CD4-positive, CD25-positive, alpha-beta regulatory T cell (primary cell): ENCODE data around the gene TNFRSF14. TPM values are rescaled to one million over a fixed set of nuclear protein-coding genes. Genes with fewer than 3 reads are reported as not detected.
A peak's percentile ranks its signal among the peaks of the same experiment; 100 is the strongest.
"Not testable (repeated sequence)": the region's sequence is repeated elsewhere in the genome, so short reads cannot be mapped to it uniquely, and the experiment has no call there.

Experiments used
- ATAC-seq, 2 donors: fragments of 150-1000 bp; cut with Tn5 transposase; one replicate each; pipeline ENCODE4 v1.10.0; 2021; ENCODE audit warnings: low read depth in 2 of 2, moderate number of reproducible peaks in 2 of 2, moderate library complexity in 1 of 2
- DNase-seq, 3 donors: peaks; one replicate each; pipeline versions ENCODE4 v3.0.0 to v3.0.0-alpha.2; 2012 to 2022; ENCODE audit warnings: mixed read lengths in 1 of 3
- H3K27ac ChIP-seq: one replicate; pipeline ENCODE4 v1.7.0; 2013; ENCODE audit warnings: mild to moderate bottlenecking, low read length; ENCODE audit not compliant: insufficient read depth, poor library complexity, severe bottlenecking
- H3K27me3 ChIP-seq: one replicate; pipeline ENCODE4 v1.7.0; 2013; ENCODE audit warnings: low read length; ENCODE audit not compliant: control insufficient read depth, insufficient read depth
- H3K36me3 ChIP-seq: one replicate; pipeline ENCODE4 v1.7.0; 2013; ENCODE audit warnings: mild to moderate bottlenecking, low read length, moderate library complexity; ENCODE audit not compliant: control insufficient read depth, insufficient read depth
- H3K4me1 ChIP-seq: 2 replicates; pipeline ENCODE4 v1.7.0; 2013; ENCODE audit warnings: mild to moderate bottlenecking, low read length; ENCODE audit not compliant: insufficient read depth, control insufficient read depth, poor library complexity, severe bottlenecking
- H3K4me3 ChIP-seq: one replicate; pipeline ENCODE4 v1.7.0; 2013; ENCODE audit warnings: low read depth, mild to moderate bottlenecking, low read length, moderate library complexity
- H3K9me3 ChIP-seq, 2 experiments: 1 replicate in 1 of 2; 2 replicates in 1 of 2; pipeline ENCODE4 v1.7.0; 2013; ENCODE audit warnings: low read length in 2 of 2, mild to moderate bottlenecking in 1 of 2, moderate library complexity in 1 of 2; ENCODE audit not compliant: control insufficient read depth in 2 of 2
- H3K27ac Mint-ChIP-seq, 3 donors: one replicate each; pipeline ENCODE4 v1.8.0; 2020 to 2022; ENCODE audit warnings: mild to moderate bottlenecking in 3 of 3, mixed read lengths in 3 of 3, moderate library complexity in 2 of 3
- H3K27me3 Mint-ChIP-seq: one replicate; pipeline ENCODE4 v1.8.0; 2022; ENCODE audit warnings: mild to moderate bottlenecking, mixed read lengths
- H3K36me3 Mint-ChIP-seq: one replicate; pipeline ENCODE4 v1.8.0; 2020; ENCODE audit warnings: mixed read lengths
- H3K4me1 Mint-ChIP-seq, 4 donors: one replicate each; pipeline ENCODE4 v1.8.0; 2020 to 2022; ENCODE audit warnings: mixed read lengths in 4 of 4, mild to moderate bottlenecking in 1 of 4
- H3K4me3 Mint-ChIP-seq, 4 donors: one replicate each; pipeline ENCODE4 v1.8.0; 2020 to 2022; ENCODE audit warnings: mild to moderate bottlenecking in 4 of 4, mixed read lengths in 4 of 4, moderate library complexity in 3 of 4
- H3K9me3 Mint-ChIP-seq, 7 donors: one replicate each; pipeline ENCODE4 v1.8.0; 2020 to 2022; ENCODE audit warnings: mixed read lengths in 7 of 7, mild to moderate bottlenecking in 3 of 7, moderate library complexity in 2 of 7
- polyA plus RNA-seq, 4 donors: library from polyadenylated mRNA; unstranded; fragments of 300-500 nt; fragmentation: Illumina TruSeq; gene quantifications; one replicate each; pipeline ENCODE4 v1.2.3, GENCODE V29; 2021
- total RNA-seq: library from RNA; stranded (reverse); gene quantifications from one replicate; pipeline ENCODE4 v1.2.3, GENCODE V29; 2022

The TNFRSF14 gene
- total and polyA plus RNA-seq, 5 donors from 2014 or later, result 57.3 to 235 (median 74.2) TPM

DNA sequence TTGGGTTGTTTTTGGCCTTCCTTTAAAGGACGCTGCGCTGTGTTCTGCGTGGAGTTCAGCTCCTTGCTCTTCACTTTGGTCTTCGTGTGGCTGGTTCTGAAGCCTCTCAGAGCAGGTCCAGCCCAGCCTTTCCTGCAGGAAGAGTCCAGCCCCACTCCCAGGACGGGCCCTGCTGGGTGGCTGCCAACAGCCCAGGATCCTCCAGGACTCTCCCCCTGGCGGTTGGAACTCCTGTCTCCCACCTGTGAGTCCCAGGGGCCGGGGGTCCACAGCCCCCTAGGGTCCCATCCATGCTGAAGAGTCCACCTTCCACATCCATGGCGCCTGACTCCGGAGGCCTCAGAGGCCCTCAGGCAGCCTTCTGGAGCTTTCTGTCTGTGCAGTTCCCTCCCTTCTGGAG lies 4.6 kb upstream of the TNFRSF14 start:
- not testable (repeated sequence) for H3K27ac ChIP-seq, H3K27me3 ChIP-seq, DNase-seq, H3K4me3 ChIP-seq, H3K36me3 ChIP-seq, ATAC-seq, H3K4me3 Mint-ChIP-seq, H3K9me3 ChIP-seq, H3K9me3 Mint-ChIP-seq, H3K27me3 Mint-ChIP-seq, H3K36me3 Mint-ChIP-seq
- peak overlapping the region in 2 of 3 donors; percentile 38 to 76 for H3K27ac Mint-ChIP-seq
- H3K4me1 Mint-ChIP-seq, result peaks cover 0 to 46% (median 15%) of the 10 kb centered on the region in 4 donors
- peaks cover 50% of the 10 kb centered on the region for H3K4me1 ChIP-seq

GRCh38 chr1:2552189-2552588 lies 4.0 kb upstream of the TNFRSF14 start:
- Histone ChIP-seq H3K27ac (no peak overlapping the region), H3K4me3 (no peak overlapping the region), H3K36me3 (no peaks in the 10 kb centered on the region), H3K4me1 (peaks cover 51% of the 10 kb centered on the region), H3K27me3 (no peaks in the 10 kb centered on the region), H3K9me3 (no peaks in the 10 kb centered on the region)
- peaks cover 0 to 48% (median 14%) of the 10 kb centered on the region in 4 donors for H3K4me1 Mint-ChIP-seq
- no peak for ATAC-seq
- H3K4me3 Mint-ChIP-seq, result peak overlapping the region in 1 of 4 donors; percentile 22
- H3K9me3 Mint-ChIP-seq, result peaks cover 0 to 2% (median 0%) of the 10 kb centered on the region in 7 donors
- H3K27me3 Mint-ChIP-seq, result peaks cover 9% of the 10 kb centered on the region
- no peak overlapping the region for H3K27ac Mint-ChIP-seq
- DNase-seq, result no peak
- no peaks in the 10 kb centered on the region for H3K36me3 Mint-ChIP-seq

DNA sequence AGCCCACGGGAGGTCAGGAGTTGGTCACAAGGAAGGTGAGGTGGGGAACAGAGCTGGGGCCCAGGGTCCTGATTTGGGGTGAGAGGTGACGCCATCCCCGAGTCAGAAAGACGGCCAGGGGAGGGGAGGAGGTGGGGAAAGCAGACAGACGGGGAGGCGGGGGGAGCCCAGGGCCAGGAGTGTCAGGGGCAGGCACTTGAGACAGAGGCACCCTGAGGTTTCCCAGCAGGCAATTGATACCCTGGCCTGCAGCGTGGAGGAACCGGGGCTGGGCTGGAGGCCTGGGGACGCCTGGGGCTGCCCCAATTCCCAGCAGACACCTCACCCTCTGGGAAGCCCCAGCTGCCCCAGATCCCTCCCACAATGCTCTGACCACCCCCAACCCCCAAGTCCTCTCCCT lies 3.1 kb upstream of the TNFRSF14 start:
- not testable (repeated sequence) for H3K27ac Mint-ChIP-seq, H3K4me3 Mint-ChIP-seq, H3K36me3 ChIP-seq, ATAC-seq, H3K27me3 ChIP-seq, H3K27ac ChIP-seq, H3K36me3 Mint-ChIP-seq, DNase-seq, H3K27me3 Mint-ChIP-seq, H3K9me3 Mint-ChIP-seq, H3K9me3 ChIP-seq, H3K4me3 ChIP-seq
- peaks cover 51% of the 10 kb centered on the region for H3K4me1 ChIP-seq
- peaks cover 0 to 51% (median 14%) of the 10 kb centered on the region in 4 donors for H3K4me1 Mint-ChIP-seq

GRCh38 chr1:2553871-2554620 lies 2.1 kb upstream of the TNFRSF14 start:
- Histone ChIP-seq H3K9me3 (no peaks in the 10 kb centered on the region), H3K4me3 (no peak overlapping the region), H3K4me1 (peaks cover 54% of the 10 kb centered on the region), H3K27me3 (no peaks in the 10 kb centered on the region), H3K36me3 (peaks cover 6% of the 10 kb centered on the region), H3K27ac (no peak overlapping the region)
- Mint-ChIP-seq H3K4me1 (peaks cover 0 to 54% (median 10%) of the 10 kb centered on the region in 4 donors), H3K4me3 (peak overlapping the region; percentile 84 to 100 (median 98)), H3K27me3 (peaks cover 4% of the 10 kb centered on the region), H3K27ac (peak overlapping the region; percentile 57 to 99 (median 92)), H3K9me3 (peaks cover 0 to 2% (median 0%) of the 10 kb centered on the region in 7 donors), H3K36me3 (no peaks in the 10 kb centered on the region)
- no peak for DNase-seq
- ATAC-seq, result no peak

DNA sequence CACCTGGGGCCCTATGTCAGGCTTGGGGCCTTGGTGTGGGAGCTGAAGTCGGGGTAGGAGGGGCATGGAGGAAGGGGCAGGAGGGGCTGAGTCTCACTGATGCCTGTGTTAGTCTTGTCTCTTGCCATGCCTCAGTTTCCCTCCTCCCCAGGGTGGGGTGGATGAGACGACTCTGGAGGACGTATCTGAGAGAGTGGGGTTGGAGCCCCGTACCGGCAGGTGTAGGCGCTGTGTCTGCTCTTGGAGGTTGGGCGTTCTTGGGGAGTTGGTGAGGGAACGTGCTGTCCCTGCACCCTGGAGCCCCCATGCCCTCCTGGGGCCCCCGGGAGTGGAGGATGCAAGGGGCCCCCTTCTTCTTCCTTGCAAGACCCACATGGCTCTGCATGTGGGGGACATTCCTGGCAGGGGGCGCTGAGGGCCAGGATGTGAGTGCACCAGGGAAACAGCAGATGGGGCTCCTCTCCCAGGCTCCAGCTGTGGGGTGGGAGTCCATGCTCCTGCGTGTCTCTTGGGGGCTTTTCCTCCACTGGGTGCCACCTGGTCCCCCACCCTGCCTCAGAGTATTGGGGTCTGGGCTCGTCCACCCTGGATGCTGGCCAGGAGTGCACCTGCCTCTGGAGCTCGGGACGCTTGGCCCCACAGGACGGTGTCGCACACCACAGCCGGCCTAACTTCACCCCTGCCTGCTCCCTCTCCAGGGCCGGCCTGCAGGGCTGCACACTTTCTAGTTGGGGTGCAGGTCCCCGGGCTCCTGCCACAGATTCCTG lies 1.4 kb upstream of the TNFRSF14 start:
- peak; percentile 38 to 70 (median 63) for DNase-seq
- no peaks in the 10 kb centered on the region for H3K27me3 ChIP-seq
- Mint-ChIP-seq H3K36me3 (no peaks in the 10 kb centered on the region), H3K27me3 (no peaks in the 10 kb centered on the region), H3K27ac (peak overlapping the region; percentile 57 to 99 (median 95)), H3K4me1 (peaks cover 0 to 51% (median 9%) of the 10 kb centered on the region in 4 donors), H3K4me3 (peak overlapping the region; percentile 84 to 100 (median 98)), H3K9me3 (peaks cover 0 to 2% (median 0%) of the 10 kb centered on the region in 7 donors)
- no peaks in the 10 kb centered on the region for H3K9me3 ChIP-seq
- H3K27ac ChIP-seq, result peak overlapping the region; percentile 97
- peaks cover 7% of the 10 kb centered on the region for H3K36me3 ChIP-seq
- peaks cover 54% of the 10 kb centered on the region for H3K4me1 ChIP-seq
- peak in 1 of 2 donors; percentile 29 for ATAC-seq
- H3K4me3 ChIP-seq, result no peak overlapping the region

- H3K4me3 ChIP-seq, result peak overlapping the region; percentile 77
- Mint-ChIP-seq H3K9me3 (peaks cover 0 to 2% (median 0%) of the 10 kb centered on the region in 7 donors), H3K4me3 (peak overlapping the region; percentile 98 to 100 (median 99)), H3K27me3 (no peaks in the 10 kb centered on the region), H3K4me1 (peaks cover 0 to 53% (median 9%) of the 10 kb centered on the region in 4 donors), H3K36me3 (no peaks in the 10 kb centered on the region), H3K27ac (peak overlapping the region; percentile 95 to 99 (median 98))
- no peaks in the 10 kb centered on the region for H3K9me3 ChIP-seq
- peak; percentile 49 to 58 for ATAC-seq
- H3K4me1 ChIP-seq, result peaks cover 59% of the 10 kb centered on the region
- peaks cover 13% of the 10 kb centered on the region for H3K36me3 ChIP-seq
- peak; percentile 58 to 88 (median 70) for DNase-seq
- H3K27ac ChIP-seq, result peak overlapping the region; percentile 97
- H3K27me3 ChIP-seq, result no peaks in the 10 kb centered on the region
Observed at GRCh38 chr1:2555634-2556276, 416 bp upstream of the TNFRSF14 start.

DNA sequence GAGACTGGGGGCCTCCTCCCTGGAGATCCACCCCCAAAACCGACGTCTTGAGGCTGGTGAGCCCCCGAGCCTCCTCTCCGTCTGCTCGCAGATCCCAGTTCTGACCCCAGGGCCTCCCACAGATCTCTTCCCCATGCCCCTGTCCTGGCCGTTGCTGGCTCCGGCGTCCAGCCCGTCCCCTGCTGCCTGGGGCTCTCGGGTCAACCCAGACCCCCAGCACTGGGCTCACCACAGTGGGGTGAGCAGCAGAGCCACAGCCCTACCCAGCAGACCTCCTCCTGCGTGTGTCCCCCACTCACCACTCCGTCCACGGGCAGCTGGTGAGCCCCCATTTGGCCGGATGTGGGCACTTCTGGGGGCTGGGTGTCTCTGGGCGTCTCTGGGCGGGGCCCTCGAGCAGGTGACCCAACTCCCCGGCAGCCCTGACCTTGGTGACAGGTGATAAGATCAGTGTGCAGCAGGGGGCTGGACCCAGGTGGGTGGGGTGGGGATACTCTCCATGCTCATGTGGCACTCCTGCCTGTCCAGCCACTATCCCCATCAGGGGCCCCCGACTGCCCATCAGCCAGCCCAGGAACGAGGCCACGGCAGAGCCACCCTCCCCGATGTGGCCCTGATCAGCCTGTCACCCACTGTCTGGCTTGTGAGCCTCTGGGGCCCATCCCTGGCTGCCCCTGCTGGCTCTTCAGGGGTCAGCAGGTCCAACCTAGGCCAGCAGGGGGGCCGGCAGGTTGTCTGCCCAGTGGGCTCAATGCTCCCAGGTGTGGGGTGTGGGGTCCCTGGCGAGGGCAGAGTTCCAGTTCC lies 709 bp downstream of the TNFRSF14 start:
- peaks cover 20% of the 10 kb centered on the region for H3K36me3 ChIP-seq
- Mint-ChIP-seq H3K27me3 (no peaks in the 10 kb centered on the region), H3K27ac (peak overlapping the region; percentile 95 to 99 (median 98)), H3K36me3 (peaks cover 4% of the 10 kb centered on the region), H3K9me3 (peaks cover 0 to 2% (median 0%) of the 10 kb centered on the region in 7 donors), H3K4me1 (peaks cover 0 to 53% (median 10%) of the 10 kb centered on the region in 4 donors), H3K4me3 (peak overlapping the region; percentile 98 to 100 (median 99))
- DNase-seq, result peak in 2 of 3 donors; percentile 25 to 81
- H3K27me3 ChIP-seq, result no peaks in the 10 kb centered on the region
- H3K4me1 ChIP-seq, result peaks cover 59% of the 10 kb centered on the region
- peak overlapping the region; percentile 77 for H3K4me3 ChIP-seq
- H3K9me3 ChIP-seq, result no peaks in the 10 kb centered on the region
- no peak for ATAC-seq
- H3K27ac ChIP-seq, result peak overlapping the region; percentile 97
